Cardiac fibroblast (primary cell): ENCODE data around the gene RBKS.

Source experiments
- DNase-seq, 2 donors: peaks; one replicate each; pipeline versions ENCODE4 v3.0.0 to v3.0.0-alpha.2; 2010; ENCODE audit warnings: low read depth in 2 of 2
- H3K4me3 ChIP-seq, 2 donors: replicated peaks in 1 of 2; 1 replicate in 1 of 2; 2 replicates in 1 of 2; pipeline ENCODE4 v1.5.1; 2011; ENCODE audit warnings: low read depth in 2 of 2, low read length in 2 of 2, mild to moderate bottlenecking in 2 of 2, moderate library complexity in 1 of 2
- CTCF ChIP-seq: IDR thresholded peaks from one replicate; pipeline ENCODE4 v1.5.1; 2011; ENCODE audit warnings: low read depth, mild to moderate bottlenecking, low read length, inconsistent platforms

Gene RBKS

DNA sequence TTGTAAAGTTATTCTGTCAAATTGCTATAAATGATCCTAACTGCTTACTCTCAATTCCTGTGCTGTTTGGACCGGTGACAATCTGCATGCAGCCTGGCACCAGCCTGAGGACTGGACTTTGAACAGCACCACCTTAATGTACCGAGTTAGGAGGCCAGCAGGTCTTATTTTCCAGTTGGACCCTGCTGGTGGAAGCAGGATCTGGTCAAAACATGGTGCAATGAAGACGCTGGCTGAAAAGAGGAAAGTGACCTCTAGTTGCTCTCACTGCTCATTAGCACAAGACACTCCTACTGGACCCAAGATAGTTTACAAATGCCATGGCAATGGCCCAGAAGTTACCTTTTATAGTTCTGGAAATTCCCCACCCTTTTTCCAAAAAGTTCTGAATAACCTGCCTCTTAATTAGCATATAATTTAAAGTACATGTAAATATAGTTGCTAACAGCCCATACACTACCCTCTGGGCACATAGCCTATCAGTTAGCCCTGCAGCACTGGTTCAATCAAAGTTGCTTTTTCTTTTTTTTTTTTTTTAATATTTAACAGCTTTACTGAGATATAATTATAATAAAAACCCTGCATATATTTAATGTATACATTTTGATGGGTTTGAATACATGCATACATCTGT lies 35.8 kb downstream of the RBKS start:
- no peak for DNase-seq
- TF ChIP-seq CTCF = no peak
- H3K4me3 ChIP-seq = no peak overlapping the region

DNA sequence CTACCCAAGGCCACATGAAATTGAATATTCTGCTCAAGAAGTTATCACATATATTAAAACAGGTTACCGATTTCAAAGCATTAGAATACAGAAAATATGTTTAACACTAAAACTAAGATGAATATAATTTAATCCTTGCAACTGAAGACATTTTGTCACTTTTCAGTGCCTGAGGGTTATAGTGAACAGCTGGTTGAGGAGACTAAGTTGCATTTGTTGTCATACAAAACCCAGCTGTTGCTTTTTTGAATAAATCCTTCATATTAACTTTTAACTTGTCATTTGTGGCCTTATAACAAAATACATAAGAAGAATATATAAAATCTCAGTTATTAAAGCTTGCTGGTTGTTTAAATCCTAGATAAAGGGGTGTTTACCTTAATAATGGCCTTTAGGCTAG lies 37.5 kb downstream of the RBKS start:
- no peak for DNase-seq
- no peak for TF ChIP-seq CTCF
- no peak overlapping the region for H3K4me3 ChIP-seq

DNA sequence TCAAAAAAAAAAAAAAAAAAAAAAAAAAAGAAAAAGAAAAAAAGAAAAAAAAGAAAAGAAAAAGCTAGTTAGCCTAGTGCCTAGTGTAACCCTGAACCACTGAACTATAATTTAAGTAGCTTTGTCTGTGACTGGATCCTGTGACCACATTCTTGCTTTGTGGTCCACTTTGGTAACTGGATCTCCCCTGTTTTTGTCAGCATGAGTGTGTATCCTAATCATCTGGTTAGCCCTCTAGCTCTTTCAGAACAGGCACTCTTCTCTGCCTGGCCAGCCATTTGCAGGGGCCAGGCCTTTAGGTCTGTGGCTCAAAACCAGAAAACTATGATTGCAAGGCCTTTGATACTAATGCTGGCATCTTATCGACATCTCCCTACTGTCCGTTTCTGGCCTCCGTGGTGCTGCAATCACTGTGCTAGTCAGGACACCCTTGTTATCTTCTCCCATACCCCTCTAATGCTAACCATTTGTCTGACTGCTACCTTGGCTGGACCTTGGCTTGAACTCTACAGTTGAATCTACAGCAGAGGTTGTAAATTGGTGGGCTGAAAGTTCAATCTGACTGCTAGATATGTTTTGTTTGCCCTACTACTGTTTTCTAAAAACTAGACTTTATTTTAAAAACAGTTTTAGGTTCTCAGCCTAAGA lies 40.5 kb downstream of the RBKS start:
- no peak for TF ChIP-seq CTCF
- no peak overlapping the region for H3K4me3 ChIP-seq
- DNase-seq = no peak

GRCh38 chr2:27847333-27847732 lies 42.9 kb downstream of the RBKS start:
- TF ChIP-seq CTCF = no peak
- no peak overlapping the region for H3K4me3 ChIP-seq
- DNase-seq = no peak

DNA sequence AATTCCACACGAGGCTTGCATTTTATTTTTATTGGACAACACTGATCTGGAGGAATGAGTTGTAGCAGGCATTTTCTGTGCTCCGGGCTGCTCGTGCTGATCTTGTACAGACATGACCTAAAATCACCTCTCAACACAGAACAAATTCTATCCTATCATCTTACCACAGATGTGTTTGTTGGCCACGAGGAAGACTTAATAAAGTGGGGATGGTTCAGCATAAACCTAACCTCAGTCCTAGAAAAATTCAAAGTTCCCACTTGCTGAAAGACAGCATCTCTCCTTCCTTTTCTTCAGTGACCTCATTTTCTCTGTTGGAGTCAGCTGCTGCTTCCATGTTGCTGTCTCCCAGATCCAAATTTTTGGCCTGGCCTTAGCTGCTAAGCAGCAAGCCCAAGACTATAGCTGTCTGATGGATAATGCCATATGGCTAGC lies 45.3 kb downstream of the RBKS start:
- H3K4me3 ChIP-seq = no peak overlapping the region
- DNase-seq = no peak
- TF ChIP-seq CTCF = no peak

- DNase-seq = no peak
- H3K4me3 ChIP-seq = no peak overlapping the region
- no peak for TF ChIP-seq CTCF
These were observed 46.2 kb downstream of the RBKS start for GRCh38 chr2:27843992-27844391.
